Measurements from ENCODE around the gene ARHGEF12.

Gene ARHGEF12

DNA sequence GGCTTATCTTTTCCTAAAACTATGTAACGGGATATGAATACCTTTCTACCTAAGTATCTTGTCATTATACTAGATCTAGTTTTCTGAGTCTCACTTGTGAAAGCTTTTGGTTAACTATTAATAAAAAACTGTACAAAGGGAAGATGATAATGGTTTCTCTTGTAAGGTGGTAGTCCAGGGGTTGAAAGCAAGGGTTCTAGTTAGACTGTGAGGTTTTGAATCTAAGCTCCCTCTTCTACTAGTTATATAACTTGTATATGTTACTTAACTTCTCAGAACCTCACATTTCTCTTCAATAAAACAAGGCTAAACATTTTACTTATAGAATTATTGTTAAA is 54.3 kb downstream of the ARHGEF12 start:
- DNase-seq: no peak

DNA sequence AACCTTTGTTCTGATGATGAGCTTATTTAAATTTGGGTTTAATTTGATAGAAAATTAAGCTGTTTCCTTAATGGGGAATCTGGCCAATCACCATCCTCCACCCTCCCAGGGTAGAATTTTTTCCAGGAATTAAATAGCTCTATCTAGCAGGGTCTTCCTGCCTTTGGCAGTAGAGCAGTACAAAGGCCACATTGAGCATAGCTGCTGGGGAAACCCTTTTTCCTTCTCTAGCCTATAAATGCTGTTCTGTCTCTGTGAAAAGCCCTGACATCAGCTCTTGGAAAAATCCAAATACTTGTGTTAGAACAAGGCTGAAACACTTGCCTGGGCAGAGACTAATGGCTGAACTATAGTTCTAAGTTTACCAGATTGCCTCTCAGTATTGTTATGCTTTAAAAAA is 55.1 kb downstream of the ARHGEF12 start:
- DNase-seq: no peak

DNA sequence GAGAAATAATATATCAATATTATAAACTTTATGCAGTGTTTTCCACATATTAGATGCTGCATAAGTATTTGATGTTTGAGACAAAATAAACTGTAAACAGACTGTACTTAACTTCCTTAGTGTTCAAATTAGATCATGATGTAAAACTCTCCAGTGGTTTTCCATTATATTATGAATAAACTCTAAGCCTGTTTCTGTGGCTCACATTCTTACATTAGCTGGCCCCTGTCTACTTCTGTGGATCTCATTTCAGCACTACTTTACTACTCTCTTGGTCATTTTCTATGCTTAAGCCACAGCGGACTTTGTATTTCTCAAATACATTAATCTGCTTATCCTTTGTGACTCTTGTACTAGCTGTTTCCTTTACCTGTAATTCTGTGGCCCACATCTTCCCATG is 55.6 kb downstream of the ARHGEF12 start:
- DNase-seq: no peak

- no peak for DNase-seq
These were observed 56.1 kb downstream of the ARHGEF12 start for GRCh38 chr11:120392314-120392713.

DNA sequence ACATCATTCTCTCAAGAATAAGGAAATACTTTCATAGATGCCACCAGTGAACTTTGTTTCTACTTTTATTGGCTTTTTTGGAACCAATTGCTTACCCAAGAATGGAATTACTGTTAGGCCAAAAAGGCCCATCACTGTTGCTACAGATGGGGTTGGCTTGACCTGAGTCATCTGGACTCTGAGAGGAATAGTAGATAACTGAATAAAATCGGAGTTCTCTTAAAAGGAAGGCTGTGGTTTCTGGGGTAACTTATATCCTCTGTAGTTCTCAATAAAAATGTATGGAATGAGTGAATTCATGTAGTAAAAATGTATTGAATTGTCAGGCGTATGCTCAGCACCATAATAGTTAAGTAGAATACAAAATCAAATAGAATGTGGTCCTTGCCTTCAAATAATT is 56.6 kb downstream of the ARHGEF12 start:
- no peak for DNase-seq

GRCh38 chr11:120394119-120394518 is 57.9 kb downstream of the ARHGEF12 start:
- no peak for DNase-seq

- no peak for DNase-seq
These were observed 59.6 kb downstream of the ARHGEF12 start for GRCh38 chr11:120395778-120396177.

GRCh38 chr11:120398132-120398531 is 61.9 kb downstream of the ARHGEF12 start:
- DNase-seq: no peak

DNA sequence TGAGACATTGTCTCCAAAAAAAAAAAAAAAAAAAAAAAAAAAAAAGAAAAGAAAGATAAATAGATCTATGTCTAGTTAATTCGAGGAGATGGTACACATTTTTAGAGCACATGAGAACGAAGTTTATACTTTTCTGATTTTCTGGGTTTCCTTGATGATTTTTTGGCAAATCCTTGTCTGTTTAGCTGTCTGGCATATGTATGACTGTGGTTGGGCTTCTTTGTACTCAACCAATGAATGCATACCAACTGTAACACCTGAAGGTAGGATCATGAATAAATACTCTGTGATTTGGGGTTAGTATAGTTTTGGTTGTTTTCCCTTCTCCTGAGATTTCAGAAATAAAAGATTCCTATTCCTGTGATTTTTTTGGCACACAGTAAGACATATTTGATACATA is 63.1 kb downstream of the ARHGEF12 start:
- no peak for DNase-seq

DNA sequence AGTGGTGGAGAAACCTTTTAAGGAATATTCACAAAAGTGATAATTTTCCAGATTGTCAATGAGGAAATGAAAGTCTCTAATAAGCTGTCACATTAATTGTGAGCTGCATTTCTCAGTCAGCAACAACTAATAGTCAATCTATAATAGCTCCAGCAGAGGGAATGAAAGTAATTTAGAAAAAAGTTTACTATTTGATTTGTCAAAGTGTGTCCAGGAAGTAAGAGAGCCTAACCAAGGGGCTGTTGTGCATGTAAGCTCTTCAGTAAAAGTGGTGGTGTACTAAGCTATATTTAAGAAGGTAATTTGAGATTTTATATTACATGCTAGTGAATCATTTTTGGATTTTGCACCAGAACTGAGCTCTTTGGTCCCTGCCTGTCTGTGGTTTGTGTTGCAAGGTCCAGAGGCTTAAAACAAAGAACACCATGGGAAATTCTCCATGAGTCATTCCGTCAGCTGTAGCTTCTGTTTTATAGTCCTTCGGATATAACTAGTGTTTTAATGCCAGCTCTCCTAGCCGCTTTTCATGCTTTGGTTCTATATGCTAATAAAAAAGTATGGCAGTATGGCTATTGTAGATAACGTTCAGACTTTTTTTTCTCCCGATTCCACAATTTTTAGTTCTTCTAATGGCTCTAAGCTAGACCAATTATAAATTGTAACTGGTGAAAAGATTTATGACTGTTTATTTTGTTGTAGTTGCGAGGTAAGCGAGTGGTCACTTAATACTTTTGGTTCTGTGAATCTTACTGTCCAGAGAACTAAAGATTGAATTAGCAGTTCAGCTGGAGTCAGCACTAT is 64.6 kb downstream of the ARHGEF12 start:
- DNase-seq: no peak

- no peak for DNase-seq
These were observed 65.3 kb downstream of the ARHGEF12 start for GRCh38 chr11:120401506-120401905.

DNA sequence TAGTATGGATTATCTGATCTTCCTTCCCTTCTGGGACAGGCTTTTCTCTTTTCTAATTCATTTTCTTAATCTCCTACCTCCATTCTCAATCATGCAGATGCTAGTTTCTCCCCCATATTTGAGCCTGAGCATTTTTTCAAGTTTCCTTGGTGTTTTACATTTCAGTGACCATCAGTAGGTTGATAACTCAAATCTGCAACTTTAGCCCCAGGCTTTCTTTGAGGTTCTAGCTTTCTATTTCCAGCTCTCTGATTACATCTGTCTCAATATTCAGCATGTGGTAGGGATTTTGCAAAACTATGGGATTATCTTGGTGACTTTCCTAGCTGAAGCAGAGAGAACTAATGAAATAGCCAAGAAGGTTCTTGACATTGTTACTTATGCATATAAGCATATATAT is 67.8 kb downstream of the ARHGEF12 start:
- no peak for DNase-seq

- DNase-seq: no peak
These were observed 68.3 kb downstream of the ARHGEF12 start for GRCh38 chr11:120404495-120404894.

DNA sequence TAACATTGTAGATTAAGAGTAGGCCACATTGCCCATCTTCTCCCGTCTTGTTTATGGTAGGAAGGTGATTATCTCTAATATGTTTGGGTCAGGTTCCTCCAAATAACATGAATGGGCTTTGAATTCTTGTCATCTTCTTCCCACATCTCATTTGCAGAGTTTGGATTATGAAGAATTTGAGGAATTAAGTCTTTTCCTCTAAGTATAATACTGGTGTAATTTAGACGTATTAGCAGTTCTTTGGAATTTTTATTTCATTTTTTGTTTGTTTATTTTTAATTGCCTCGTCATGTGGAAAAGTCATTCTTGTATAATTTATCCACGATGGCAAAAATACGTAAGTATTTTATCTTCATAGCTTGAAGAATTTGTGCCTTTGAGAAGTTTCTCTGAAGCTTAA is 73.4 kb downstream of the ARHGEF12 start:
- DNase-seq: no peak

DNA sequence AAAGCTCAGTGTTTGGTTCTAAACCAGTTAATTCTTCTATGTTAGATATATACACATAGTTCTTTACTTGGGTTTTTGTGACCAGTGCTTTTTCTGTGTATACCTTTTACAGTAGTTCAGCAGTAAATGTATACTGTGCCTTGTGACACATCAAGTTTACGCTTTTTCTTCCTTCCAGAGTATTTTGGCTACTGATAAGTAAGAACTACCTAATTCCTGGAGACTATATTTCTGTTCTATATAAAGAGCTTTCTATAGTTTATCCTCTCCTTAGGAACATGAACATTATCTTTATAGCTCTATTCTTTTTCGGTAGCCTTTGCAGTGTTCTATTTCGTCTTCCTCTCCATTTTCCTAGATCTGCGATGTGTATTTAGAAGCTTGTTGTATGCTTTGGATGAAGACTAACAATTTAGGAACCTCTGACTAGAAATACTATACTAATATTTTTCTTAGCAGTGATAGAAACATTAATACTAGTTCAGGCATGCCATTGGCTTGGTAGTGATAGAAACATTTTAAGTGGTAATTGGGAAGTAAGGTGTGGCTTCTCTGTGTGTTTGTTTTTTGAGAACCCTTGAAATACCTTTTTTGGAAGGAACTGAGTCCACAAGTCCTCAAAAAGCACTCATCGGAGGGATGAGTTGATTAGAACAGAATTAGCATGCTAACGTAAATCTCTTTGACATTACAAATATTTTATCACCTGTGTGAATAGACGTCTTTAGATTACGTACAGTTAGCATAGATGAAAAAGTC is 74.6 kb downstream of the ARHGEF12 start:
- DNase-seq: no peak

- DNase-seq: no peak
These were observed 77.3 kb downstream of the ARHGEF12 start for GRCh38 chr11:120413480-120413879.

DNA sequence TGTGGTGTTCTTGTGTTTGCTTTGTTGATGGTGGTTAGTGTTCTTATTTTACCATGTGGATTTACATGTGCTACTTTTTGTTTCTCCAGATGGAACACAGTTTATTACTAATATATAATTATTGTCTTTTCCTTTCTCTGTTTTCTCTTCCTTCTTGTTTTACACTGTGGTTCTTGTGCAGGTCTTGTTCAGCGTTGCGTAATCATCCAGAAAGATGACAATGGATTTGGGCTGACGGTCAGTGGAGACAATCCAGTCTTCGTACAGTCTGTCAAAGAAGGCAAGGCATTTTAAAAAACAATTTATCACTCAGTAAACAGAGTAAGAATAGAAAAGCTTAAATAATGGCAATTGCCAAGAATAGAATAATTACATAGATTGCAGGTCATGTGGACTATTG is 84.4 kb downstream of the ARHGEF12 start:
- no peak for DNase-seq

DNA sequence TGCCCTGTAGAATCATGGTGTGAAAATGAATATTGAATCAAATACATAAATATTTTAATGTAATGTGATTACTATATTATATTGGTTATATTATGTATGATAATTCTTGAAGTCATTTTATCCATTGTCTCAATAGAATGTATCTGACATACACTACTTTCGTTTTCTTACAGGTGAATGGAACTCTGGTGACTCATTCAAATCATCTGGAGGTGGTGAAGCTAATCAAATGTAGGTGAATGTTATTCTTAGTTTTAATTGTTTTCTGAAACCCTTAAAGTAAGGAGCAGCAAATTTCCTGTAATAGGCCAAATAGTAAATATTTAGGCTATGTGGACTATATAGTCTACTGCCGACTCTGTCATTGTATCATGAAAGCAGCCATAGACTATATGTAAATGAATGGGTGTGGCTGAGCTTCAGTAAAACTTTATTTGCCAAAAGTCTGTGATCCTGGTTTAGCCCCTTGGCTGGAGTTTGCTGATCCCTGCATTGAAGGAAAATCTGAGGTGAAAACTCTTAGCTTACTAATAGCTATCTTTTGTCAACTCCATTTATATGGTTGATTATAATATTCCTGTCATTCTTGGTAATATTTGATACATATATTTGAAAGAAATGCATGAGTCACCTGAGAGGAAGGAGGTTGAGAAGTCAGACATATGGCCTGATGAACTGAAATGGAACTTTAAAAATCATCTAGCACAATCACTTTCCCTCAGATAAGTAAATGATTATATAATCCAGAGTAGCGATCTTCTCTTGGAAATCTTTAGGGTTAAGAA is 88.2 kb downstream of the ARHGEF12 start:
- no peak for DNase-seq

GRCh38 chr11:120424970-120425332 is 88.7 kb downstream of the ARHGEF12 start:
- no peak for DNase-seq

DNA sequence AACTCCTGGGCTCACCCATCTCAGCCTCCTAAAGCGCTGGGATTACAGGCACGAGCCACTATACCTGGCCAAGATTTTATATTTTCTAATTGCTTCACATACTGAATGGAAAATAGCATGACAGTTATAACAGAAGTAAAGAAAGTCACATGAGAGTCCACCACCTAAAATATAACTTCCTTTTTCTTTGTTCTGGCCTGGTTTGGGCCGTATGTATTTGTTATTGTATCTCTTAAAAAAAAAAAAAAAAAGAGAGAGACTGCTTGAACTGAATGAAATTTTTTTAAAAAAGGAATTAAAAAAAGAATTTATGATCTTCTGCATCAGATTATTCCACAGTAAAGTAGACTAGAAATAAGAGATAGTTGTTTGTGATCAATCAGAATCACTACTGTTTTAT is 89.3 kb downstream of the ARHGEF12 start:
- DNase-seq: no peak

- DNase-seq: no peak
These were observed 93.9 kb downstream of the ARHGEF12 start for GRCh38 chr11:120430146-120430545.

GRCh38 chr11:120431633-120432032 is 95.4 kb downstream of the ARHGEF12 start:
- no peak for DNase-seq

- DNase-seq: no peak
These were observed 96.1 kb downstream of the ARHGEF12 start for GRCh38 chr11:120432056-120433018.
